PC-9 (cell line): ENCODE results near the gene RCSD1.

Experiments used
- CTCF ChIP-seq: fragments of 200-600 bp; sonication (generic); conservative IDR thresholded peaks from 2 replicates; pipeline ENCODE4 v1.6.1; 2017; ENCODE audit warnings: mixed run types, antibody characterized with exemption, mild to moderate bottlenecking, moderate library complexity
- EZH2 ChIP-seq: fragments of 200-600 bp; sonication (generic); IDR thresholded peaks from 2 replicates; pipeline ENCODE4 v1.8.0; 2017; ENCODE audit warnings: antibody characterized with exemption, low read depth

DNA sequence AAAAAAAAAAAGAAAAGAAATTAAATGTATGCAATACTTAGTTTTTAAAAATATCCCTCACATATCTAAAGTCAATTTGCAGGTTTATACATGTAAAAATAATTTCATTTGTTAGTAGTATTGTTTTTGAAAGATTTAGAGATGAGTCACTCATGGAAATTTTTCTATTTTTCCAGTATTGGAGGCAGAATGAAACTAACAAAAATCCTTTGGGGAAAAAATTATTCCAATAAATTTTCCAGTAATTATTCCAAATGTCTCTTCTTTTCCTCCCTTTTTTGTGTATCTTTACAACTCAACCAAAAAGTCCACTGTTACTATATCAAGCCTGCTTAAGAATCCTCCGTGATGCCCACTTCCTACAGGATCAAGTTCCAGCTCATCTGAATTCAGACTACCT is 121.6 kb downstream of the RCSD1 start:
- TF ChIP-seq CTCF (no peak), EZH2 (no peak)
